ENCODE data around the gene DENND2A.

DNA sequence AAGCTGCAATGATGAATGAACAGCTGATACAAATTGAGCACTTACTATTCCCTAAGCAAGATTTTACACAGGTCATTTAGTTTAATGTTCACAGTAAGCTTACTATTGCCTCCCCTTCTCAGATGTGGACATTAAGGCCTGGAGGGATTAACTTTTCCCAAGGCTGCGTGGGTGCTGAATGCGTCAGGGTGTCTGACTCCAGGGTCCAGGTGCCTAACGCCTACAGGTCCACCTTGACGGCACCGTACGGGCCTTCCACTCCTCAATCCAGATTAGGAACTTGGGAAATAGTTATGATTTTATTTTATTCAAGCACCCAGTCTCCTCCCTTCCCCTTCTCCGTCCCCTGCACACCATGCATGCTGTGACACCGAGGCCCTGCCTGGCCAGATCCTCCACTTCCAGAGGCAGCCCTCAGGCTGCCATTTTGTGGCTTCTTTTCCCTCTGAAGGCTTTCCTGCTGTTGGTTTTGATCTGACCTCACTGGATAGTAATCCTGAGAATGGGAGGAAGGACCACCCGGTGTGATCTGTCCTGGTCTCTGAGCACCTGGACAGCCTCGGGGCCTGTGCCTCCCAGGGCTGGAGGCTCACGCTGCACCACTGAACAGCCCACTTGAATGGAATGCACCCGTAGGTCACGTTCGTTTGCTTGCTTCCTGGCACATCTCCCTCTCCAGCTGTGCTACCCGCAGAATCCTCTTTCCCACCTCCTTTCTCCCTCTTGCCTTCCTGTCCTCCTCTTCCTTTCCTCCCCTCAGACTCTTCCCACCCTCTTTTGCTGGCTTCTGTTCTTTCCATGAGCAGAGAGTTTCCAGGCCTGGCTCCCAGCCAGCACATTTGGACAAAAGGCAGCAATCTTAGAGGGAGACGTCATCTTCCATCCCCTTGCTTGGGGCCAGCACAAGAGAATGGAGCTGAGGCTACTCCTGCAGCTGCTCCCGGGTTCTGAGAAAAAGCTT, 14.4 kb downstream of the DENND2A start:
- TF ChIP-seq, protein P1, sequence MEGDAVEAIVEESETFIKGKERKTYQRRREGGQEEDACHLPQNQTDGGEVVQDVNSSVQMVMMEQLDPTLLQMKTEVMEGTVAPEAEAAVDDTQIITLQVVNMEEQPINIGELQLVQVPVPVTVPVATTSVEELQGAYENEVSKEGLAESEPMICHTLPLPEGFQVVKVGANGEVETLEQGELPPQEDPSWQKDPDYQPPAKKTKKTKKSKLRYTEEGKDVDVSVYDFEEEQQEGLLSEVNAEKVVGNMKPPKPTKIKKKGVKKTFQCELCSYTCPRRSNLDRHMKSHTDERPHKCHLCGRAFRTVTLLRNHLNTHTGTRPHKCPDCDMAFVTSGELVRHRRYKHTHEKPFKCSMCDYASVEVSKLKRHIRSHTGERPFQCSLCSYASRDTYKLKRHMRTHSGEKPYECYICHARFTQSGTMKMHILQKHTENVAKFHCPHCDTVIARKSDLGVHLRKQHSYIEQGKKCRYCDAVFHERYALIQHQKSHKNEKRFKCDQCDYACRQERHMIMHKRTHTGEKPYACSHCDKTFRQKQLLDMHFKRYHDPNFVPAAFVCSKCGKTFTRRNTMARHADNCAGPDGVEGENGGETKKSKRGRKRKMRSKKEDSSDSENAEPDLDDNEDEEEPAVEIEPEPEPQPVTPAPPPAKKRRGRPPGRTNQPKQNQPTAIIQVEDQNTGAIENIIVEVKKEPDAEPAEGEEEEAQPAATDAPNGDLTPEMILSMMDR (IDR thresholded peaks at IDR 0.05; ENCODE audit: insufficient read depth, low read length), result no peak
- no peak for TF ChIP-seq POLR2AphosphoS5 (IDR thresholded peaks at IDR 0.05; ENCODE audit: low read depth)
- no peak for TF ChIP-seq GABPA (IDR thresholded peaks at IDR 0.05; ENCODE audit: low read depth)
- TF ChIP-seq, protein P2, sequence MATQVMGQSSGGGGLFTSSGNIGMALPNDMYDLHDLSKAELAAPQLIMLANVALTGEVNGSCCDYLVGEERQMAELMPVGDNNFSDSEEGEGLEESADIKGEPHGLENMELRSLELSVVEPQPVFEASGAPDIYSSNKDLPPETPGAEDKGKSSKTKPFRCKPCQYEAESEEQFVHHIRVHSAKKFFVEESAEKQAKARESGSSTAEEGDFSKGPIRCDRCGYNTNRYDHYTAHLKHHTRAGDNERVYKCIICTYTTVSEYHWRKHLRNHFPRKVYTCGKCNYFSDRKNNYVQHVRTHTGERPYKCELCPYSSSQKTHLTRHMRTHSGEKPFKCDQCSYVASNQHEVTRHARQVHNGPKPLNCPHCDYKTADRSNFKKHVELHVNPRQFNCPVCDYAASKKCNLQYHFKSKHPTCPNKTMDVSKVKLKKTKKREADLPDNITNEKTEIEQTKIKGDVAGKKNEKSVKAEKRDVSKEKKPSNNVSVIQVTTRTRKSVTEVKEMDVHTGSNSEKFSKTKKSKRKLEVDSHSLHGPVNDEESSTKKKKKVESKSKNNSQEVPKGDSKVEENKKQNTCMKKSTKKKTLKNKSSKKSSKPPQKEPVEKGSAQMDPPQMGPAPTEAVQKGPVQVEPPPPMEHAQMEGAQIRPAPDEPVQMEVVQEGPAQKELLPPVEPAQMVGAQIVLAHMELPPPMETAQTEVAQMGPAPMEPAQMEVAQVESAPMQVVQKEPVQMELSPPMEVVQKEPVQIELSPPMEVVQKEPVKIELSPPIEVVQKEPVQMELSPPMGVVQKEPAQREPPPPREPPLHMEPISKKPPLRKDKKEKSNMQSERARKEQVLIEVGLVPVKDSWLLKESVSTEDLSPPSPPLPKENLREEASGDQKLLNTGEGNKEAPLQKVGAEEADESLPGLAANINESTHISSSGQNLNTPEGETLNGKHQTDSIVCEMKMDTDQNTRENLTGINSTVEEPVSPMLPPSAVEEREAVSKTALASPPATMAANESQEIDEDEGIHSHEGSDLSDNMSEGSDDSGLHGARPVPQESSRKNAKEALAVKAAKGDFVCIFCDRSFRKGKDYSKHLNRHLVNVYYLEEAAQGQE (IDR thresholded peaks at IDR 0.05; ENCODE audit: insufficient replicate concordance, low read depth), result no peak
- TF ChIP-seq SPI1 (IDR thresholded peaks at IDR 0.05; ENCODE audit: borderline replicate concordance, low read depth), result no peak

All from HL-60 (cell line).